OCI-LY1 (cell line): ENCODE results near the gene SLC47A2.

Source experiments
- H2AFZ ChIP-seq: fragments of 200-600 bp; sonication (generic), shearing (Covaris generic); 2 replicates; pipeline ENCODE4 v1.6.0; 2014; ENCODE audit warnings: antibody characterized with exemption, mild to moderate bottlenecking, low read length
- H3F3A ChIP-seq: fragments of 200-600 bp; sonication (generic), shearing (Covaris generic); 2 replicates; pipeline ENCODE4 v1.6.0; 2014; ENCODE audit warnings: mild to moderate bottlenecking, antibody characterized with exemption, low read length, moderate library complexity; ENCODE audit not compliant: insufficient read depth
- H3K27ac ChIP-seq: fragments of 200-600 bp; sonication (generic); 2 replicates; pipeline ENCODE4 v1.5.1; 2014; ENCODE audit warnings: low read length, mixed run types, mild to moderate bottlenecking, low read depth; ENCODE audit not compliant: poor library complexity, severe bottlenecking
- H3K27me3 ChIP-seq: fragments of 200-600 bp; sonication (generic); 2 replicates; pipeline ENCODE4 v1.6.0; 2014; ENCODE audit warnings: antibody characterized with exemption, mild to moderate bottlenecking, low read length, moderate library complexity; ENCODE audit not compliant: insufficient read depth
- H3K36me3 ChIP-seq: fragments of 200-600 bp; sonication (generic); 2 replicates; pipeline ENCODE4 v1.6.1; 2014; ENCODE audit warnings: mild to moderate bottlenecking, antibody characterized with exemption, low read length, moderate library complexity, mixed read lengths; ENCODE audit not compliant: insufficient read depth
- H3K4me1 ChIP-seq: fragments of 200-600 bp; sonication (generic); 2 replicates; pipeline ENCODE4 v1.5.1; 2014; ENCODE audit warnings: mild to moderate bottlenecking, low read length, moderate library complexity; ENCODE audit not compliant: insufficient read depth, severe bottlenecking
- H3K4me2 ChIP-seq: fragments of 200-600 bp; sonication (generic), shearing (Covaris generic); 2 replicates; pipeline ENCODE4 v1.6.1; 2014; ENCODE audit warnings: low read length
- H3K4me3 ChIP-seq: fragments of 200-600 bp; sonication (generic); 2 replicates; pipeline ENCODE4 v1.5.1; 2014; ENCODE audit warnings: low read length, low read depth, mild to moderate bottlenecking, mixed read lengths; ENCODE audit not compliant: poor library complexity, severe bottlenecking
- H3K79me2 ChIP-seq: fragments of 200-600 bp; shearing (Covaris generic); 2 replicates; pipeline ENCODE4 v1.6.1; 2016; ENCODE audit warnings: mixed run types, low read length, mixed read lengths; ENCODE audit not compliant: insufficient read depth
- H3K9ac ChIP-seq: fragments of 200-600 bp; sonication (generic), shearing (Covaris generic); 2 replicates; pipeline ENCODE4 v1.6.1; 2014; ENCODE audit warnings: mild to moderate bottlenecking, low read length, mixed read lengths
- H3K9me2 ChIP-seq: fragments of 200-600 bp; sonication (generic), shearing (Covaris generic); 2 replicates; pipeline ENCODE4 v1.6.1; 2014; ENCODE audit warnings: low read depth, mild to moderate bottlenecking, low read length, mixed read lengths
- H3K9me3 ChIP-seq: fragments of 200-600 bp; shearing (Covaris generic); 2 replicates; pipeline ENCODE4 v1.6.1; 2014; ENCODE audit warnings: low read length, mixed read lengths
- H4K20me1 ChIP-seq: fragments of 200-600 bp; sonication (generic), shearing (Covaris generic); 2 replicates; pipeline ENCODE4 v1.6.0; 2016; ENCODE audit warnings: mild to moderate bottlenecking, low read length; ENCODE audit not compliant: insufficient read depth
- CTCF ChIP-seq: fragments of 200-600 bp; sonication (generic), shearing (Covaris generic); IDR thresholded peaks from 2 replicates; pipeline ENCODE4 v1.5.1; 2017; ENCODE audit warnings: mild to moderate bottlenecking, antibody characterized with exemption, low read length, moderate library complexity, mixed read lengths
- EZH2 ChIP-seq: fragments of 200-600 bp; sonication (generic), shearing (Covaris generic); IDR thresholded peaks from 2 replicates; pipeline ENCODE4 v1.8.0; 2017; ENCODE audit warnings: borderline replicate concordance, mixed run types, mild to moderate bottlenecking, antibody characterized with exemption, low read length, moderate library complexity, mixed read lengths

Gene SLC47A2

GRCh38 chr17:19705771-19706770 is 10.3 kb downstream of the SLC47A2 start:
- H3K79me2 ChIP-seq: no peaks in the 10 kb centered on the region
- no peak overlapping the region for H3K27ac ChIP-seq
- no peaks in the 10 kb centered on the region for H3K4me1 ChIP-seq
- H3K4me2 ChIP-seq: no peak overlapping the region
- H3K9me2 ChIP-seq: no peaks in the 10 kb centered on the region
- no peaks in the 10 kb centered on the region; the same call in 1 of the 2 replicates for H3K27me3 ChIP-seq
- TF ChIP-seq EZH2 (no peak), CTCF (no peak)
- no peak overlapping the region for H3K9ac ChIP-seq
- no peaks in the 10 kb centered on the region for H3F3A ChIP-seq
- H3K36me3 ChIP-seq: no peaks in the 10 kb centered on the region
- H3K4me3 ChIP-seq: no peak overlapping the region
- no peak overlapping the region for H2AFZ ChIP-seq
- no peaks in the 10 kb centered on the region for H4K20me1 ChIP-seq
- H3K9me3 ChIP-seq: no peaks in the 10 kb centered on the region

DNA sequence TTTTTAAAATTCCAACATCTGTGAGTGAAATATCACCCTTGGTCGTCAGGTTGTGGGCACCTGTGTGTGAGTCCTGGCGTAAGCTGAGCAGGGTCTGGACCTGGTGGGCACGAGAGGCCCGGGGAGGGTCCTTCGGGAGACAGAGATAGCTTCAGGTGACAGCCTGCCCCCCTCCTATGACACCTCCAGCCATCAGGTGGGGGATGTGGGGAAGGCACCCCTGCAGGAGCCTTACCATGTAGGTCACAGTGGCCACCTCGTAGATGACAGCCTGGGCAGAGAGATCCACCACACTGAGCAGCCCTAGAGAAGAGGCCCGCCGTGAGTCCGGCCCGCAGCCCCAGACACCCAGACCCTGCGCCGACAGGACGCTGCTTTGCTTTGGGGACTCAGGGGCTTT is 11.2 kb downstream of the SLC47A2 start:
- Histone ChIP-seq H2AFZ (no peak overlapping the region), H3K9ac (no peak overlapping the region), H3K9me2 (no peaks in the 10 kb centered on the region), H3K9me3 (no peaks in the 10 kb centered on the region), H3K36me3 (no peaks in the 10 kb centered on the region), H3K27me3 (no peaks in the 10 kb centered on the region; the same call in 1 of the 2 replicates), H3F3A (no peaks in the 10 kb centered on the region), H3K4me1 (no peaks in the 10 kb centered on the region), H4K20me1 (no peaks in the 10 kb centered on the region), H3K4me3 (no peak overlapping the region), H3K27ac (no peak overlapping the region), H3K79me2 (no peaks in the 10 kb centered on the region), H3K4me2 (no peak overlapping the region)
- TF ChIP-seq EZH2: no peak
- TF ChIP-seq CTCF: no peak

DNA sequence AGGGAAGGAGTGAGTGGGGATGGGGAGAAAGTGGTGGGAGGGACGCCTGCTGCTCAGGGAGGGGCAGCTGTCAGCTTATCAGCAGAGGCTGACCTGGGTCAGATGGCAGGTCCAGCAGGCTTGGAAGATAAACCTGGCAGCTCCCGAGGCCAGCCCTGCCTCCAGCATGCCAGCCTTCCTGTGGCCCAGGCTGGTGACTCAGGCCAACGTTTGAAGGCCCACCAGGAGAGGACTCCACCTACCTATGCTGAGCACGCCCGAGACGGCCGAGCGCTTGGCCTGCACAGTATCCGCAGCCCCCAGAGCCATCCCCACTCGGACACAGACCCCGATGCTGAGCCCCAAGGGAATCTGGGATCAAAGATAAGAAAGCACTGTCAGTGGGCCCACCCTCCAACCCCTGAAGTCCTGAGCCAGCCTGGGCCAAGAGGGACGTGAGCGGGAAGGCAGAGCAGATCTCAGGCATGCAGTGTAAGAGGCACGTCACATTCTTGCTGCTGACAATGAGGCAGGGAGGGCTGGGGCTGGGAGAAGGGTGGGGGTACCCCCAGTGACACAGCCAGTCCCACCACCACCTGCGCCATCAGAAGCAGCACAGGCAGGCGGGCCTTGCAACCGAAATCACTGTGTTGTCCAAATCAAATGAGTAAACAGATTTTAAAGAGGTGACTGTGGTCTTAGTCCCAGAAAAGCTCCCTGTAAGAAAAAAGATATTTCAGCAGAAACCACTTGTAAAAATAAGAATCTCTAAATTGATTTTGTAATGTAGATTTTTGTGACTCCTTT is 12.4 kb downstream of the SLC47A2 start:
- Histone ChIP-seq H4K20me1 (no peaks in the 10 kb centered on the region), H3K4me2 (no peak overlapping the region), H3F3A (no peaks in the 10 kb centered on the region), H3K79me2 (no peaks in the 10 kb centered on the region), H3K9me2 (no peaks in the 10 kb centered on the region), H3K36me3 (no peaks in the 10 kb centered on the region), H3K9me3 (no peaks in the 10 kb centered on the region), H2AFZ (no peak overlapping the region), H3K4me3 (no peak overlapping the region), H3K4me1 (no peaks in the 10 kb centered on the region), H3K27me3 (no peaks in the 10 kb centered on the region; the same call in 1 of the 2 replicates), H3K9ac (no peak overlapping the region), H3K27ac (no peak overlapping the region)
- TF ChIP-seq EZH2 (no peak), CTCF (no peak)
